ENCODE measurements around the gene MEI4.

The MEI4 gene

GRCh38 chr6:77773157-77773822 lies 120.5 kb downstream of the MEI4 start:
- no peak for DNase-seq (ENCODE audit: low read depth)
- no peak for TF ChIP-seq CTCF (IDR thresholded peaks at IDR 0.05; ENCODE audit: low read depth, low read length, missing control alignments)
- H3K4me3 ChIP-seq (ENCODE audit: low read depth, low read length), result no peak overlapping the region

GRCh38 chr6:77774457-77774856 lies 121.6 kb downstream of the MEI4 start:
- TF ChIP-seq CTCF (IDR thresholded peaks at IDR 0.05; ENCODE audit: low read depth, low read length, missing control alignments), result no peak
- H3K4me3 ChIP-seq (ENCODE audit: low read depth, low read length), result no peak overlapping the region
- DNase-seq (ENCODE audit: low read depth), result no peak

- no peak for DNase-seq (ENCODE audit: low read depth)
- TF ChIP-seq CTCF (IDR thresholded peaks at IDR 0.05; ENCODE audit: low read depth, low read length, missing control alignments), result no peak
- H3K4me3 ChIP-seq (ENCODE audit: low read depth, low read length), result no peak overlapping the region
Measured at GRCh38 chr6:77776441-77776840, 123.6 kb downstream of the MEI4 start.

GRCh38 chr6:77778527-77778926 lies 125.7 kb downstream of the MEI4 start:
- TF ChIP-seq CTCF (IDR thresholded peaks at IDR 0.05; ENCODE audit: low read depth, low read length, missing control alignments), result no peak

GRCh38 chr6:77786935-77787629 lies 134.2 kb downstream of the MEI4 start:
- no peak for DNase-seq (ENCODE audit: low read depth)
- H3K4me3 ChIP-seq (ENCODE audit: low read depth, low read length), result no peak overlapping the region
- TF ChIP-seq CTCF (IDR thresholded peaks at IDR 0.05; ENCODE audit: low read depth, low read length, missing control alignments), result no peak

More at GRCh38 chr6:77778527-77778926, 125.7 kb downstream of the MEI4 start:
- no peak for DNase-seq (ENCODE audit: low read depth)
- no peak overlapping the region for H3K4me3 ChIP-seq (ENCODE audit: low read depth, low read length)

- TF ChIP-seq CTCF (IDR thresholded peaks at IDR 0.05; ENCODE audit: low read depth, low read length, missing control alignments), result no peak
- no peak overlapping the region for H3K4me3 ChIP-seq (ENCODE audit: low read depth, low read length)
- DNase-seq (ENCODE audit: low read depth), result no peak
Measured at GRCh38 chr6:77796824-77797809, 144.3 kb downstream of the MEI4 start.
